ENCODE measurements around the gene NPR1. TPM values are rescaled to one million over a fixed set of nuclear protein-coding genes. Genes with fewer than 3 reads are reported as not detected.
A peak's percentile ranks its signal among the peaks of the same experiment; 100 is the strongest.
"Not testable (repeated sequence)": the region's sequence is repeated elsewhere in the genome, so short reads cannot be mapped to it uniquely, and the experiment has no call there.

Gene NPR1
- total RNA-seq, 2 experiments from 2014 or later = 0.05 to 0.10 TPM

- Mint-ChIP-seq H3K4me3 (no peak within 1 kb of the TSS), H3K4me1 (ENCODE audit: low read depth) (peaks cover 36% of the 10 kb centered on the region), H3K27ac (no peak within 1 kb of the TSS), H3K27me3 (ENCODE audit: low read depth) (no peaks in the 10 kb centered on the region), H3K36me3 (ENCODE audit: low read depth) (peaks cover 43% of the 10 kb centered on the region), H3K9me3 (no peaks in the 10 kb centered on the region)
- intact Hi-C loops (cut with micrococcal nuclease) = loop anchor here (1.0 to 10.0 kb wide), 17 partner anchors 13 to 602 kb away; partner anchors contain the start of genes CHTOP, HAX1, INTS3 and NUP210L
- CTCF ChIA-PET = interaction anchor here (0.6 to 1.6 kb wide), 8 partner anchors 28 to 487 kb away, joined by 3 to 9 read pairs (median 3); partner anchors contain the start of gene RAB13
- peak; percentile 99 for DNase-seq
Observed at GRCh38 chr1:153670859-153671627, 7.4 kb upstream of the NPR1 start, which contains the start of gene ILF2. TSS of gene ILF2 (minus strand) at chr1:153670993. CDS start at chr1:153670922, 71 bp downstream.

GRCh38 chr1:153671628-153672353 lies 6.7 kb upstream of the NPR1 start:
- peaks cover 36% of the 10 kb centered on the region for H3K4me1 Mint-ChIP-seq (ENCODE audit: low read depth)
- DNase-seq = peak; percentile 74
- not testable (repeated sequence) for H3K27me3 Mint-ChIP-seq (ENCODE audit: low read depth); H3K27ac Mint-ChIP-seq; H3K9me3 Mint-ChIP-seq; H3K4me3 Mint-ChIP-seq
- intact Hi-C loops (cut with micrococcal nuclease) = loop anchor here (1.0 to 10.0 kb wide), 17 partner anchors 13 to 601 kb away; partner anchors contain the start of genes CHTOP, HAX1, INTS3 and NUP210L
- CTCF ChIA-PET = interaction anchor here (0.6 to 1.6 kb wide), 20 partner anchors 29 to 487 kb away, joined by 3 to 10 read pairs (median 3); partner anchors contain the start of genes RAB13 and SLC27A3
- peaks cover 36% of the 10 kb centered on the region for H3K36me3 Mint-ChIP-seq (ENCODE audit: low read depth)

DNA sequence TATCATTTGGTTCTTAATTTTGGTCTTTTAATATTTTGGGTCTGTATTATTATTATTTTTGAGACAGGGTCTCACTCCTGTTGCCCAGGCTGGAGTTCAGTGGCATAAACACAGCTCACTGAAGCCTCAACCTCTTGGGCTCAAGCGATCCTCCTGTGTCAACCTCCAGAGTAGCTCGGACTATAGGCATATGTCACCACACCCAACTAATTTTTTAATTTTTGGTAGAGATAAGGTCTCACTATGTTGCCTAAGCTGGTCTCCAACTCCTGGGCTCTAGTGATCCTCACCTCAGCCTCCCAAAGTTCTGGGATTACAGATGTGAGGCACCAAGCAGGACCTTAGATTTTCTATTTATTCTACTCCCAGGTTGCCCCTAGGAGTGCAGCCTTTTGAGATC lies 5.0 kb upstream of the NPR1 start:
- no peak overlapping the region for H3K27ac Mint-ChIP-seq
- H3K4me1 Mint-ChIP-seq (ENCODE audit: low read depth) = peaks cover 33% of the 10 kb centered on the region
- intact Hi-C loops (cut with micrococcal nuclease) = loop anchor here (5.0 to 10.0 kb wide), 2 partner anchors 289 to 481 kb away; partner anchors contain the start of genes NUP210L and SLC39A1
- H3K36me3 Mint-ChIP-seq (ENCODE audit: low read depth) = peaks cover 19% of the 10 kb centered on the region
- H3K4me3 Mint-ChIP-seq = peak overlapping the region; percentile 52
- CTCF ChIA-PET = no interaction called here
- H3K27me3 Mint-ChIP-seq (ENCODE audit: low read depth) = peaks cover 14% of the 10 kb centered on the region
- no peaks in the 10 kb centered on the region for H3K9me3 Mint-ChIP-seq
- DNase-seq = no peak

DNA sequence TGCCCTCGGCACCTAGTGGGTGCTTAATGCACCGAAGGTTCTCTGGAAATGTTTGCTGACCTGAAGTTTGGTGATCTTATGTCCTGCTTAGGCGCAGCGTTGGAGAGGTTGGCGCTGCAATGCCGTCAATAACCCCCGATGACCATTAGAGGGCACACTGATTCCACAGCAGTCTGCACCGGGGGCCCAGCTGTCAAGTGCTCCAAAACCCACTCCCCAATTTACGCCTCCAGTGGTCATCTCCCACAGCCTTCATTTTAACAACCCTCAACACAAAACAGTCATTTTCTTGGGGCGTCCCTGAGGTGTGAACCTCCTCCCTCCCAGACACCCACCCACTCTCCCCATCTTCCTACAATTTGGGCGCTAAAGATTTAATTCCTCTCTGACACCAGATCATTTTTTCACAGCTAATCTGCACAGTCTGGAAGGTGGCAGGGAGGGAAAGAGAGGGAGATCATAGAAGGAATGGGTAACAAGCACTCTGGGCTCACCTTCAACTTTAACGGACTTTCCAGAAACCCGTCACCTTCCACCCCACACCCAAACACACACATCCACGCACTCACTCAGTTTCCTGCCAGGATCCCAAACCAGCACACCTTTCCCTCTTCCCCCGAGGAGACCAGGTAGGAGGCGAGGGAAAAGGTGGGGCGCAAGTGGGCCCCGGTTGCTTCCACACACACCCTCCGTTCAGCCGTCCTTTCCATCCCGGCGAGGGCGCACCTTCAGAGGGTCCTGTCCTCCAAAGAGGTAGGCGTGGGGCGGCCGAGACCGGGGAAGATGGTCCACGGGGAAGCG lies 570 bp upstream of the NPR1 start:
- peaks cover 20% of the 10 kb centered on the region for H3K4me1 Mint-ChIP-seq (ENCODE audit: low read depth)
- peak overlapping the region; percentile 71 for H3K4me3 Mint-ChIP-seq
- H3K27ac Mint-ChIP-seq = no peak overlapping the region
- H3K27me3 Mint-ChIP-seq (ENCODE audit: low read depth) = peaks cover 31% of the 10 kb centered on the region
- peak; percentile 63 for DNase-seq
- H3K36me3 Mint-ChIP-seq (ENCODE audit: low read depth) = no peaks in the 10 kb centered on the region
- no peaks in the 10 kb centered on the region for H3K9me3 Mint-ChIP-seq
- intact Hi-C loops (cut with micrococcal nuclease) = loop anchor here (1.0 to 10.0 kb wide), 5 partner anchors 71 to 477 kb away; partner anchors contain the start of genes NUP210L and RAB13
- CTCF ChIA-PET = interaction anchor here (0.6 to 5.7 kb wide), 13 partner anchors 10 to 308 kb away, joined by 3 to 52 read pairs (median 4); partner anchors contain the start of genes RAB13 and SNAPIN

- no peaks in the 10 kb centered on the region for H3K9me3 Mint-ChIP-seq
- DNase-seq = no peak
- H3K27ac Mint-ChIP-seq = no peak overlapping the region
- peaks cover 18% of the 10 kb centered on the region for H3K4me1 Mint-ChIP-seq (ENCODE audit: low read depth)
- H3K27me3 Mint-ChIP-seq (ENCODE audit: low read depth) = peaks cover 31% of the 10 kb centered on the region
- peak overlapping the region; percentile 37 for H3K4me3 Mint-ChIP-seq
- CTCF ChIA-PET = interaction anchor here (0.7 to 5.7 kb wide), 4 partner anchors 55 to 1648 kb away, joined by 3 to 52 read pairs (median 3); partner anchors contain the start of gene SLC27A3
- no peaks in the 10 kb centered on the region for H3K36me3 Mint-ChIP-seq (ENCODE audit: low read depth)
- intact Hi-C loops (cut with micrococcal nuclease) = loop anchor here (5.0 to 10.0 kb wide), 2 partner anchors 118 to 475 kb away; partner anchors contain the start of gene NUP210L
Observed at GRCh38 chr1:153679337-153680119, 1.0 kb downstream of the NPR1 start.

DNA sequence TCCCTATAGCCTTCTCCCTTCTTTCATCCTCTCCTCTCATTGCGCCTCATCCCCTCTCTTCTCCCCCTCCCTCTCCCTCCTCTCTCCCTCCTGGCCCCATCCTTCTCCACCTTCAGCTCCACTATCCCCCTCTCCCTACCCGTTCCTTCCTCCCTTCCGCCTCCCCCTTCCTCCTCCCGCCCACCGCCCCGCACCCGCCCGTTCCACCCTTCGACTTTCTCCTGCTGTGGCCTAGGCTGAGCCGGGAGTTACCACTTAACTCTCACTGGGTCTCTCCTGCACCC lies 1.6 kb downstream of the NPR1 start:
- CTCF ChIA-PET = interaction anchor here (1.3 to 5.7 kb wide), 2 partner anchors 54 to 71 kb away, joined by 3 to 52 read pairs; no protein-coding TSS in a partner anchor
- DNase-seq = no peak
- intact Hi-C loops (cut with micrococcal nuclease) = no loop called here
- no peaks in the 10 kb centered on the region for H3K36me3 Mint-ChIP-seq (ENCODE audit: low read depth)
- peaks cover 31% of the 10 kb centered on the region for H3K27me3 Mint-ChIP-seq (ENCODE audit: low read depth)
- H3K27ac Mint-ChIP-seq = no peak overlapping the region
- H3K4me3 Mint-ChIP-seq = no peak overlapping the region
- no peaks in the 10 kb centered on the region for H3K9me3 Mint-ChIP-seq
- H3K4me1 Mint-ChIP-seq (ENCODE audit: low read depth) = peaks cover 18% of the 10 kb centered on the region

GRCh38 chr1:153682730-153683129 lies 4.2 kb downstream of the NPR1 start:
- H3K27ac Mint-ChIP-seq = no peak overlapping the region
- peaks cover 15% of the 10 kb centered on the region for H3K4me1 Mint-ChIP-seq (ENCODE audit: low read depth)
- no peaks in the 10 kb centered on the region for H3K9me3 Mint-ChIP-seq
- intact Hi-C loops (cut with micrococcal nuclease) = no loop called here
- H3K27me3 Mint-ChIP-seq (ENCODE audit: low read depth) = peaks cover 27% of the 10 kb centered on the region
- CTCF ChIA-PET = no interaction called here
- no peak for DNase-seq
- H3K4me3 Mint-ChIP-seq = no peak overlapping the region
- H3K36me3 Mint-ChIP-seq (ENCODE audit: low read depth) = no peaks in the 10 kb centered on the region

GRCh38 chr1:153683854-153684253 lies 5.4 kb downstream of the NPR1 start:
- Mint-ChIP-seq H3K27ac (no peak overlapping the region), H3K27me3 (ENCODE audit: low read depth) (peaks cover 16% of the 10 kb centered on the region), H3K4me1 (ENCODE audit: low read depth) (peaks cover 5% of the 10 kb centered on the region), H3K9me3 (no peaks in the 10 kb centered on the region), H3K4me3 (no peak overlapping the region), H3K36me3 (ENCODE audit: low read depth) (no peaks in the 10 kb centered on the region)
- CTCF ChIA-PET = no interaction called here
- intact Hi-C loops (cut with micrococcal nuclease) = no loop called here
- no peak for DNase-seq

- H3K4me1 Mint-ChIP-seq (ENCODE audit: low read depth) = peaks cover under 1% of the 10 kb centered on the region
Observed at GRCh38 chr1:153684892-153685291, 6.4 kb downstream of the NPR1 start.

DNA sequence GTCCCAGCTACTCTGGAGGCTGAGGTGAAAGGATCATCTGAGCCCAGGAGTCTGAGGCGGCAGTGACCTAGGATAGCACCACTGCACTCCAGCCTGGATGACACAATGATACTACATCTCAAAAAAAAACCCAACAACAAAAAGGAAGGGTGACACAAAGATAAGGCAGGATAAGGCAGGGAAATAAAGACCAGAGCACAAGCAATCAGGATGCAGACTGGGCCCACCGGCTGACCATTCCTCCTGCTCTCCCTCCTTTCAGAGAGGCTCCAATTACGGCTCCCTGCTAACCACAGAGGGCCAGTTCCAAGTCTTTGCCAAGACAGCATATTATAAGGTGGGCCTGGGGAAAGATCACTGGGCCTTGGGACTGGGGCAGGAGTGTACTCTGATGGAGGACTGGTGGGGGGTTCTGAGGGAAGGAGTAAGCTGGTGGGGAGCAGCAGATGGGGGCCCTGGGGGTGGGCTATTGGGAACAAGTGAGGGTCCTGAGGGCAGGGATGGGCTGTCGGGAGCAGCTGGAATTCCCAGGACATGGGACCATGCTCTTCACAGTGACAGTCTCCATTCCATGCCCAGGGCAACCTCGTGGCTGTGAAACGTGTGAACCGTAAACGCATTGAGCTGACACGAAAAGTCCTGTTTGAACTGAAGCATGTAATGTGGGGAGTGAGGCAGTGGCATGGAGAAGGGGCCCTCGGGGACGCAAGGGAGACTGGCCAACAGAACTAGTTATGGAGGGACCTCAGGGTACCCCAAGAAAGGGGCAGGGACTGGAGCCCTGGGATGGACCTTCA lies 7.3 kb downstream of the NPR1 start:
- H3K27me3 Mint-ChIP-seq (ENCODE audit: low read depth) = peaks cover 6% of the 10 kb centered on the region
- H3K4me3 Mint-ChIP-seq = no peak overlapping the region
- peaks cover 4% of the 10 kb centered on the region for H3K4me1 Mint-ChIP-seq (ENCODE audit: low read depth)
- H3K27ac Mint-ChIP-seq = no peak overlapping the region
- CTCF ChIA-PET = no interaction called here
- H3K36me3 Mint-ChIP-seq (ENCODE audit: low read depth) = no peaks in the 10 kb centered on the region
- DNase-seq = no peak
- intact Hi-C loops (cut with micrococcal nuclease) = no loop called here
- no peaks in the 10 kb centered on the region for H3K9me3 Mint-ChIP-seq

More at GRCh38 chr1:153684892-153685291, 6.4 kb downstream of the NPR1 start:
- Mint-ChIP-seq H3K4me3 (no peak overlapping the region), H3K9me3 (no peaks in the 10 kb centered on the region), H3K27me3 (ENCODE audit: low read depth) (peaks cover 12% of the 10 kb centered on the region), H3K27ac (no peak overlapping the region), H3K36me3 (ENCODE audit: low read depth) (no peaks in the 10 kb centered on the region)
- CTCF ChIA-PET = no interaction called here
- no peak for DNase-seq
- intact Hi-C loops (cut with micrococcal nuclease) = no loop called here
